Adrenal gland (tissue), 12 donors: ENCODE measurements around the gene CMYA5. TPM values are rescaled to one million over a fixed set of nuclear protein-coding genes. Genes with fewer than 3 reads are reported as not detected.

Source experiments
- DNase-seq, 7 donors: peaks; one replicate each; pipeline ENCODE4 v3.0.0-alpha.2; 2019 to 2020
- H3K27ac ChIP-seq, 5 donors: fragments of 200-600 bp; sonication (generic) in 4 of 5; 1 replicate in 3 of 5; 2 replicates in 2 of 5; pipeline versions ENCODE4 v1.5.1 to v1.8.0; 2016 to 2020; ENCODE audit warnings: mild to moderate bottlenecking in 1 of 5
- H3K27me3 ChIP-seq: fragments of 200-600 bp; 2 replicates; pipeline ENCODE4 v1.8.0; 2021
- H3K36me3 ChIP-seq, 2 donors: fragments of 200-600 bp; replicated peaks in 1 of 2; 1 replicate in 1 of 2; 2 replicates in 1 of 2; pipeline versions ENCODE4 v1.5.1 to v1.8.0; 2018 to 2022
- H3K4me1 ChIP-seq, 2 donors: fragments of 200-600 bp; replicated peaks in 1 of 2; 1 replicate in 1 of 2; 2 replicates in 1 of 2; pipeline versions ENCODE4 v1.5.1 to v1.8.0; 2018 to 2021
- H3K4me3 ChIP-seq, 4 donors: fragments of 200-600 bp; sonication (generic) in 3 of 4; one replicate each; pipeline ENCODE4 v1.5.1; 2016 to 2018
- H3K9me3 ChIP-seq, 3 donors: fragments of 200-600 bp; sonication (generic) in 1 of 3; replicated peaks in 1 of 3; 1 replicate in 2 of 3; 2 replicates in 1 of 3; pipeline versions ENCODE4 v1.5.1 to v1.8.0; 2016 to 2021
- POLR2A ChIP-seq, 2 donors: fragments of 450-650 bp; IDR thresholded peaks; one replicate each; pipeline ENCODE4 v1.6.1; 2017; ENCODE audit warnings: antibody characterized with exemption in 2 of 2, mild to moderate bottlenecking in 2 of 2, moderate library complexity in 1 of 2
- WGBS, 4 donors: extraction: QIAGEN DNeasy Blood & Tissue Kit in 2 of 4; methylation state at CpG; one replicate each; pipeline versions ENCODE4 v1.1.5 to v1.1.7; 2013 to 2017; 5-methylcytosine and 5-hydroxymethylcytosine counted together
- intact Hi-C, 2 donors: fragments of 100-400 bp; cut with DNase I; formaldehyde crosslinking; loops; one replicate each; pipeline versions ENCODE4 v1.14.1 to v1.15.0; 2022 to 2023
- polyA plus RNA-seq, 3 donors: library from polyadenylated mRNA; stranded (reverse); fragments of 200-250 nt in 2 of 3; fragments of 350-450 nt in 1 of 3; fragmentation: Illumina TruSeq in 1 of 3; extraction: RNeasy Lipid Tissue Mini Kit (QIAGEN cat#74804) in 1 of 3; gene quantifications; one replicate each; pipeline ENCODE4 v1.2.3, GENCODE V29; 2013 to 2014
- total RNA-seq, 9 donors: library from RNA; depleted of rRNA in 4 of 9; stranded (reverse); fragments of >200 nt in 4 of 9; fragments of 120-200 nt in 1 of 9; fragmentation: NEBNext Ultra II Directional in 1 of 9; extraction: Animal tissue kit (Norgen Biotek cat#: 25700) in 1 of 9; gene quantifications; one replicate each; pipeline versions ENCODE4 v1.1.0 to v1.2.4, GENCODE V29; 2013 to 2023
- TF ChIP-seq, protein P1 (sequence below), 6 experiments: fragments of 450-650 bp in 4 of 6; fragments of 200-600 bp in 2 of 6; sonication (generic) in 1 of 6; IDR thresholded peaks; 1 replicate in 5 of 6; 2 replicates in 1 of 6; pipeline versions ENCODE4 v1.5.1 to v1.8.0; 2016 to 2021; ENCODE audit warnings: antibody characterized with exemption in 6 of 6, mild to moderate bottlenecking in 2 of 6, moderate library complexity in 1 of 6
- donor health status: healthy with polysubstance abuse.
- donor health status: Bipolar disorder and iron deficiency.
- donor health status: DM: yes; HTN: yes; CAD: no.
- donor health status: DM: no; HTN: no; CAD: no.
- donor health status: DM: no; HTN: no; CAD: no.
- donor health status: DM: yes; HTN: yes; CAD: no.

The CMYA5 gene
- total and polyA plus RNA-seq, 12 donors = 0.11 to 5.6 (median 0.40) TPM

DNA sequence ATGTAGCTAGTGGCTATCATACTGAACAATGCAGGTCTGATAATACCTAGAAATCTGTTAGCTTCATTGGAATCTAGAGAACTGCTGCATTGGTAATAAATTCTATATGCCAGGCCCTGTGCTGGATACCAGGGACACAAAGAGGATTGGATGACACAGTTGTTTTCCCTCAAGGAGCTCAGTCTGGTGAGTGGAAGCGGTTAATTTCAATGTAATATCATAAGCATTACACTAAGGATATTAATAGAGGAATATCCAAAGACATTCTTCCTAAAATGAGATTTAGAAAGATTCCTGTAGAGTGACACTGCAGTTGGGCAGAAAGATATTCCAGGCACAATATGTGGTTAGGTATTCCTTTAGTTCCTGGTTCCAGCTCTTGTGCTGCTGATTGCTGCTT lies 5.9 kb downstream of the CMYA5 start:
- no peaks in the 10 kb centered on the region for H3K9me3 ChIP-seq
- H3K4me3 ChIP-seq = no peak overlapping the region
- no peaks in the 10 kb centered on the region for H3K36me3 ChIP-seq
- intact Hi-C loops = no loop called here
- 90 to 98% (median 95%) methylated on average over 1 of the region's 1 CpG for WGBS, 4 donors
- no peaks in the 10 kb centered on the region for H3K27me3 ChIP-seq
- H3K27ac ChIP-seq = no peak overlapping the region
- no peaks in the 10 kb centered on the region for H3K4me1 ChIP-seq
- TF ChIP-seq, protein P1, sequence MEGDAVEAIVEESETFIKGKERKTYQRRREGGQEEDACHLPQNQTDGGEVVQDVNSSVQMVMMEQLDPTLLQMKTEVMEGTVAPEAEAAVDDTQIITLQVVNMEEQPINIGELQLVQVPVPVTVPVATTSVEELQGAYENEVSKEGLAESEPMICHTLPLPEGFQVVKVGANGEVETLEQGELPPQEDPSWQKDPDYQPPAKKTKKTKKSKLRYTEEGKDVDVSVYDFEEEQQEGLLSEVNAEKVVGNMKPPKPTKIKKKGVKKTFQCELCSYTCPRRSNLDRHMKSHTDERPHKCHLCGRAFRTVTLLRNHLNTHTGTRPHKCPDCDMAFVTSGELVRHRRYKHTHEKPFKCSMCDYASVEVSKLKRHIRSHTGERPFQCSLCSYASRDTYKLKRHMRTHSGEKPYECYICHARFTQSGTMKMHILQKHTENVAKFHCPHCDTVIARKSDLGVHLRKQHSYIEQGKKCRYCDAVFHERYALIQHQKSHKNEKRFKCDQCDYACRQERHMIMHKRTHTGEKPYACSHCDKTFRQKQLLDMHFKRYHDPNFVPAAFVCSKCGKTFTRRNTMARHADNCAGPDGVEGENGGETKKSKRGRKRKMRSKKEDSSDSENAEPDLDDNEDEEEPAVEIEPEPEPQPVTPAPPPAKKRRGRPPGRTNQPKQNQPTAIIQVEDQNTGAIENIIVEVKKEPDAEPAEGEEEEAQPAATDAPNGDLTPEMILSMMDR (IDR thresholded peaks at IDR 0.05) = no peak
- TF ChIP-seq POLR2A (IDR thresholded peaks at IDR 0.05) = no peak
- no peak for DNase-seq

DNA sequence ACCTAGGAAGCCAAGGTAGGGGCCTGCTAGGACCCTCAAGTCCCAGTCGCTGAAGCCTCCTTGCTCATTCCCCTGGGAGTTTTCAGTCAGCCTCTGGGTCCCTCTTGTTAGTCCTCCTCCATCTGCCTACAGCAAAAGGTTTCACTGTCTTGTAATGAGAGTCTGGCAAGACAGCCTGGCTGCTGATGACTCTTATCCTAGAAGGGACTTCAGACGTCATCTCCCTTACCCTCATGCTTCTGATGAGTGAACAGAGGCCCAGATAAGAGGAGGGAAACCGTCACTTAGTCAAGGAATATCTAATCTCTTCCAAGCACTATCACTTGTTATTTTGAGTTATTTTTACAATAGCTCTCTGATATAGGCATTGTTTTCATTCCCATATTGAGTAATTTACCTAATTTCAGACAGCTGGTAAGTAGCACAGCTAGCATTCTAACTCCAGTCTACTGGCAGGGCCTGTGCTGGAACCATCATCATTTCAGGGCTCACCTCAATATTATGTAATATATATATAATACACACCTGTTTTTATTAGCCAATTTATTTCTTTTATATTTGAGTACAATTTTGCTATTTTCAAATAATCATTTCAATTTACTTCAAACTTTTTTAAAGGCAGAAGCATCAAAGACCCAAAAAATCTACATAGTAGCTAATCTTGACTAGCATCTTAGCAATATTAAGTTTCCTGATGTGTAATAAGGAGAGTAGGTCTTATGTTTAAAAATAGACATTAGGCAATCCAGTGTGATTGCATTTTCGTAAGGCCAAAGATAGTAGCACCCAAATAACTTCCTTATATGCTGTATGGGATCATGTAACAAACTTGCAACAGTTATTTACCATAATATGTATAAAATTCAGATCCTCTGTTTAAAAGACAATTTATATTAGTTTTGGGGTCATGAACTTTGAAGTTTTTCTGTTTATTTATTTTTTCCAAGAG lies 7.9 kb downstream of the CMYA5 start:
- H3K4me3 ChIP-seq = no peak overlapping the region
- peak in 2 of 7 donors; percentile 16 to 32 for DNase-seq
- WGBS, 4 donors = 63 to 75% (median 68%) methylated on average over 4 of the region's 4 CpGs
- H3K36me3 ChIP-seq = no peaks in the 10 kb centered on the region
- TF ChIP-seq, protein P1 (IDR thresholded peaks at IDR 0.05) = no peak
- TF ChIP-seq POLR2A (IDR thresholded peaks at IDR 0.05) = no peak
- H3K27ac ChIP-seq = no peak overlapping the region
- intact Hi-C loops = no loop called here
- no peaks in the 10 kb centered on the region for H3K9me3 ChIP-seq
- no peaks in the 10 kb centered on the region for H3K4me1 ChIP-seq
- H3K27me3 ChIP-seq = no peaks in the 10 kb centered on the region

DNA sequence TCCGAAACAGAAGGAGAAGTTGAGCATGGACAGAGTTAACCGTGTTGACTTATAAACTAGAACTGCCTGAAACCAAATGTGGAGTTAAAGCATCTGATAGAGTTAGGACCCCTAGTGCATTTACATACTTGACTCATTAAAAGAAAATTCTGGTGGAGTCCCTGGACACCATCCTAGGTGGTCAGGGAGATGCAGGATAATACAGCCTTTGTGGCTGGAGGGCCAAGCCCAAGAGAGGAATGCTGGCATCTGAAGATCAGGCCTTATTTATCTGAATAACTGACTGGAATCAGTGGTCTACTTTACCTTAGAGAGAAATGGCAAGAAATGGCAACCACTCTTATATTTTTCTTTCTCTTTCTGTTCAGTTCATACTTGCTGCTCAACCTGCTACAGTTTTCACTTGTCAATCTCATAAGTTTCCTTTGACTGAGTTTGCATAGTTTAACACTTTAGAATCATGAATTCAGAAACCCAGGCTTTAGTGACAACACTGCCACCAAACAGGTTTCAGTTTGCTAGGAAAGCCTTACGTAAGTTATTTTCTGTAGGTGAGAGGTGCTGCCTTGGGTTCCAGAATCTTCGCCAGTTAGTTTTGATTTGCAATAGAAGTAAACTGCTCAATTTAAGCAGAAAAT lies 10.2 kb downstream of the CMYA5 start:
- no peak for DNase-seq
- TF ChIP-seq, protein P1 (IDR thresholded peaks at IDR 0.05) = no peak
- TF ChIP-seq POLR2A (IDR thresholded peaks at IDR 0.05) = no peak
- Histone ChIP-seq H3K27me3 (no peaks in the 10 kb centered on the region), H3K9me3 (no peaks in the 10 kb centered on the region), H3K4me1 (no peaks in the 10 kb centered on the region), H3K36me3 (no peaks in the 10 kb centered on the region), H3K4me3 (no peak overlapping the region), H3K27ac (no peak overlapping the region)
- 89 to 96% (median 94%) methylated on average over 4 of the region's 4 CpGs for WGBS, 4 donors
- intact Hi-C loops = no loop called here

DNA sequence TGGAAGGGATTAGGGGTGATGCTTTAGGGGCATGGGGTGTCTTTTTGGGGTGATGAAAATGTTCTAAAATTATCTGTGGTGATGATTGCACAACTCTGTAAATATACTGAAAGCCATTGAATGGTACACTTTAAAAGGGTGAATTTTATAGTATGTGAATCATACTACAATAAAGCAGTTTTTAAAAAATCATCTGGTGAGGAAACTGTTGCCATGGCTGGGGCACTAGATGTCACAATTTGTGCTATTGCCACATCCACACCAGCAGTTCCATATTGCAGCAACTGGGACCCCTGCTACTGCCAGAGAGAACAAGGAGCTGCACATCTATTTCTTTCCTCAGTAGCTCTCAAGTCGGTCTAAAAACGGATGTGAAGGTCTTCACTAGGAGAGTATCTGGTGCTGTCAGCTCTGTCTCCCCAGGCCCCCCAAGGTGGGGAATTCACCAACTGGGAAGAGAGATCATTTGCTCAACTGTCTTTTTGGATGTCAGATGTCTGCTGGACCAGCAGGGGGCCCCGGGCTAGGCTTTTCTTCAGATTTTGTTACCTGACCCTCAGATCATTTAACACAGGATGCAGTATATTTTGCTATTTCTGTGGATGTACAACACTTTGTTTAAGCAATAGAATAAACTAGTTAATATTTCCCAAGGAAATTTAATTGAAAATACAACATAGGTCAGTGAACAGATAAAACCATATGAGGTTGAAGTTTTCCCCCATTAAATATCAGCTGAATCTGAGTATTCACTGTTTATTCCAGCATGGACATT lies 13.2 kb downstream of the CMYA5 start:
- no peak overlapping the region for H3K4me3 ChIP-seq
- no peaks in the 10 kb centered on the region for H3K27me3 ChIP-seq
- no peaks in the 10 kb centered on the region for H3K9me3 ChIP-seq
- no peak for DNase-seq
- intact Hi-C loops = no loop called here
- no peak overlapping the region for H3K27ac ChIP-seq
- no peak for TF ChIP-seq POLR2A (IDR thresholded peaks at IDR 0.05)
- TF ChIP-seq, protein P1 (IDR thresholded peaks at IDR 0.05) = peak; percentile 19 to 52 (median 38)
- H3K36me3 ChIP-seq = no peaks in the 10 kb centered on the region
- H3K4me1 ChIP-seq = no peaks in the 10 kb centered on the region
- WGBS, 4 donors = 9 to 32% (median 22%) methylated on average over 3 of the region's 3 CpGs
